ENCODE results near the gene SLC35A5. TPM values are rescaled to one million over a fixed set of nuclear protein-coding genes. Genes with fewer than 3 reads are reported as not detected.
A peak's percentile ranks its signal among the peaks of the same experiment; 100 is the strongest.
"Not testable (repeated sequence)": the region's sequence is repeated elsewhere in the genome, so short reads cannot be mapped to it uniquely, and the experiment has no call there.

The SLC35A5 gene
- total and polyA plus RNA-seq, 9 donors = 21.8 to 44.8 (median 28.2) TPM

DNA sequence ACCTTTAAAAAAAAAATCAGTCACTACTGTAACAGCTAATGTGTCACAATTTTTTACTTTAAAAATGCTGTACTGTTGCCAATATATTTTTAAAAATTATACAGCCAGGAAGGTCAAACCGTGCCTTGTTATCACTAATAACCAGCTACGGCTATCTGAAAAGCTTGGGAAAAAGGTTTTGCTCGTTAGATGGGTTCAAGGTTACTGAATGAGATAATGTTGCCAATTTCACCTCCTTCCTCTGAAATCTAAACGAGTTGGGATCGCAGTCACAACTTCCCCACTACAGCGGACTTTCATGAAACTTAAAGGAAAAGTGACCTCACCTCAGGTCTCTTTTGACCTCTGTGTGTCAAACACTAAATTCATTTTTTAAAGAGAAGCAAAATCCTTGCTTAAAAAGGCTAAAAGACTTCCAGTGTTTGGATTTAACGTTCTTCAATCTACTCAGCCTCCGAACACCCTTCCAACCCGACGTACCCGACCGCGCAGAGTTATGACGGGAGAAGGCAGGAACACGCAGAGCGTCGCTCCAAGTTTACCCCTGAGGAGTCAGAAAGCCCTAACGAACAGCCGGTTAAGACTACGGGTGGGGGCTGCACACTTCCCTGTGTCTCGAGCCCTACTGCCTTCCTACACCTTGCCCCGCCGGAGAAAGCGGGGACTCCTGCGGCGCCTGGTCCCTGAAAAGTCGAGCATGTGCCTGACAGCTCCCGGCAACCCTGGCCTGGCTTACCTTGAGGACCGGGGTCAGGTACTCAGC is 943 bp upstream of the SLC35A5 start:
- Histone ChIP-seq H3K4me1 (ENCODE audit: insufficient read depth) (peaks cover 6% of the 10 kb centered on the region), H3K36me3 (no peaks in the 10 kb centered on the region), H3K4me3 (peak overlapping the region; percentile 72), H3K9me3 (no peaks in the 10 kb centered on the region), H3K27me3 (no peaks in the 10 kb centered on the region), H3K27ac (peak overlapping the region; percentile 75 to 94)
- WGBS, 3 donors = 0 to 1% (median 0%) methylated on average over 29 of the region's 29 CpGs
- peak; percentile 70 to 83 (median 74) for DNase-seq
- intact Hi-C loops (cut with DNase I) = loop anchor here in 2 of 4 donors (5.0 kb wide), 2 partner anchors 76 to 1186 kb away; partner anchors contain the start of genes ATP6V1A (in 1 of the 2) and NAA50 (in 1 of the 2)
- TF ChIP-seq POLR2A (IDR thresholded peaks at IDR 0.05) = no peak

DNA sequence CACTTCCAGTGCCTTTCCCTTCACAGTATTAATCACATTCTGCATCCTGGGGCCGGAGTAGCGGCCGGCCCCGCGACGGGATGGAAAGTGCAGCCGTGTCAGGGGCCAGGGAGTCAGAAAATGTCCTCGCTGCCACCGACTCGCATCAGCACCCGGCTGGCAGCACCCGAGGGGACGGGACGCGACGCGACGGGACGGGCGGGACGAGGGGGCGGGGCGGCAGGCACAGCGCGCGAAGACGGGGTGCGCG is 436 bp upstream of the SLC35A5 start:
- peaks cover 6% of the 10 kb centered on the region for H3K4me1 ChIP-seq (ENCODE audit: insufficient read depth)
- WGBS, 3 donors = 0 to 2% (median 1%) methylated on average over 21 to 29 of the region's 29 CpGs
- DNase-seq = no peak
- no peaks in the 10 kb centered on the region for H3K27me3 ChIP-seq
- TF ChIP-seq EP300 (IDR thresholded peaks at IDR 0.05) (no peak), POLR2A (IDR thresholded peaks at IDR 0.05) (no peak)
- TF ChIP-seq, protein P1, sequence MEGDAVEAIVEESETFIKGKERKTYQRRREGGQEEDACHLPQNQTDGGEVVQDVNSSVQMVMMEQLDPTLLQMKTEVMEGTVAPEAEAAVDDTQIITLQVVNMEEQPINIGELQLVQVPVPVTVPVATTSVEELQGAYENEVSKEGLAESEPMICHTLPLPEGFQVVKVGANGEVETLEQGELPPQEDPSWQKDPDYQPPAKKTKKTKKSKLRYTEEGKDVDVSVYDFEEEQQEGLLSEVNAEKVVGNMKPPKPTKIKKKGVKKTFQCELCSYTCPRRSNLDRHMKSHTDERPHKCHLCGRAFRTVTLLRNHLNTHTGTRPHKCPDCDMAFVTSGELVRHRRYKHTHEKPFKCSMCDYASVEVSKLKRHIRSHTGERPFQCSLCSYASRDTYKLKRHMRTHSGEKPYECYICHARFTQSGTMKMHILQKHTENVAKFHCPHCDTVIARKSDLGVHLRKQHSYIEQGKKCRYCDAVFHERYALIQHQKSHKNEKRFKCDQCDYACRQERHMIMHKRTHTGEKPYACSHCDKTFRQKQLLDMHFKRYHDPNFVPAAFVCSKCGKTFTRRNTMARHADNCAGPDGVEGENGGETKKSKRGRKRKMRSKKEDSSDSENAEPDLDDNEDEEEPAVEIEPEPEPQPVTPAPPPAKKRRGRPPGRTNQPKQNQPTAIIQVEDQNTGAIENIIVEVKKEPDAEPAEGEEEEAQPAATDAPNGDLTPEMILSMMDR (IDR thresholded peaks at IDR 0.05) = no peak
- no peaks in the 10 kb centered on the region for H3K36me3 ChIP-seq
- intact Hi-C loops (cut with DNase I) = loop anchor here in 2 of 4 donors (5.0 kb wide), 2 partner anchors 76 to 1186 kb away; partner anchors contain the start of genes ATP6V1A (in 1 of the 2) and NAA50 (in 1 of the 2)
- no peaks in the 10 kb centered on the region for H3K9me3 ChIP-seq
- H3K27ac ChIP-seq = peak overlapping the region; percentile 75 to 94
- H3K4me3 ChIP-seq = peak overlapping the region; percentile 72

DNA sequence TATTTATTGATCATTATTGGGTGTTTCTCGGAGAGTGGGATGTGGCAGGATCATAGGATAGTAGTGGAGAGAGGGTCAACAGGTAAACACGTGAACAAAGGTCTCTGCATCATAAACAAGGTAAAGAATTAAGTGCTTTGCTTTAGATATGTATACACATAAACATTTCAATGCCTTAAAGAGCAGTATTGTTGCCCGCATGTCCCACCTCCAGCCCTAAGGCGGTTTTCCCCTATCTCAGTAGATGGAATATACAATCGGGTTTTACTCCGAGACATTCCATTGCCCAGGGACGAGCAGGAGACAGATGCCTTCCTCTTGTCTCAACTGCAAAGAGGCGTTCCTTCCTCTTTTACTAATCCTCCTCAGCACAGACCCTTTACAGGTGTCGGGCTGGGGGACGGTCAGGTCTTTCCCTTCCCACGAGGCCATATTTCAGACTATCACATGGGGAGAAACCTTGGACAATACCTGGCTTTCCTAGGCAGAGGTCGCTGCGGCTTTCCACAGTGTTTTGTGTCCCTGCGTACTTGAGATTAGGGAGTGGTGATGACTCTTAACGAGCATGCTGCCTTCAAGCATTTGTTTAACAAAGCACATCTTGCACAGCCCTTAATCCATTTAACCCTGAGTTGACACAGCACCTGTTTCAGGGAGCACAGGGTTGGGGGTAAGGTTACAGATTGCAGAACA is 2.5 kb downstream of the SLC35A5 start:
- intact Hi-C loops (cut with DNase I) = loop anchor here in 2 of 4 donors (5.0 kb wide), 2 partner anchors 73 to 1183 kb away; partner anchors contain the start of genes ATP6V1A (in 1 of the 2) and NAA50 (in 1 of the 2)
- not testable (repeated sequence) for H3K9me3 ChIP-seq; H3K27me3 ChIP-seq; H3K4me3 ChIP-seq; H3K36me3 ChIP-seq; DNase-seq; H3K4me1 ChIP-seq (ENCODE audit: insufficient read depth); H3K27ac ChIP-seq
- 79 to 84% (median 82%) methylated on average over 13 to 15 of the region's 15 CpGs for WGBS, 3 donors

DNA sequence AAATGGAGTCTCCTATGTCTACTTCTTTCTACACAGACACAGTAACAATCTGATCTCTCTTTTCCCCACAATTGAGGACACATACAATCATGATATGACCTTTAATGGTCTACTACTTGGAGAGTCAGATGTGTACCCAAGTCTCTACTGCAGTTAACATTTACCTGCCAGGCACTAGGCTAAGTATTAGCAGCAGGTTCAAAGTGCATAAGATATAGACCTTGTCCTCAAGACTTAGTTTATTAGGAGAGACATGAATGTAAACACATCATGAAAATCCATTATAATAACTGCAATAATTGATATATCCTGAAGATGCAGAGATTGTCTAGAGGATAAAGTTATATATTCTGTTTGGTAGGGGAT is 3.1 kb downstream of the SLC35A5 start:
- Histone ChIP-seq H3K4me3 (no peak overlapping the region), H3K9me3 (no peaks in the 10 kb centered on the region), H3K27me3 (no peaks in the 10 kb centered on the region), H3K36me3 (no peaks in the 10 kb centered on the region), H3K27ac (no peak overlapping the region), H3K4me1 (ENCODE audit: insufficient read depth) (peaks cover 1% of the 10 kb centered on the region)
- no peak for TF ChIP-seq EP300 (IDR thresholded peaks at IDR 0.05)
- no peak for TF ChIP-seq POLR2A (IDR thresholded peaks at IDR 0.05)
- TF ChIP-seq, protein P1 (IDR thresholded peaks at IDR 0.05) = no peak
- intact Hi-C loops (cut with DNase I) = loop anchor here in 2 of 4 donors (5.0 kb wide), 2 partner anchors 72 to 1182 kb away; partner anchors contain the start of genes ATP6V1A (in 1 of the 2) and NAA50 (in 1 of the 2)
- no peak for DNase-seq

DNA sequence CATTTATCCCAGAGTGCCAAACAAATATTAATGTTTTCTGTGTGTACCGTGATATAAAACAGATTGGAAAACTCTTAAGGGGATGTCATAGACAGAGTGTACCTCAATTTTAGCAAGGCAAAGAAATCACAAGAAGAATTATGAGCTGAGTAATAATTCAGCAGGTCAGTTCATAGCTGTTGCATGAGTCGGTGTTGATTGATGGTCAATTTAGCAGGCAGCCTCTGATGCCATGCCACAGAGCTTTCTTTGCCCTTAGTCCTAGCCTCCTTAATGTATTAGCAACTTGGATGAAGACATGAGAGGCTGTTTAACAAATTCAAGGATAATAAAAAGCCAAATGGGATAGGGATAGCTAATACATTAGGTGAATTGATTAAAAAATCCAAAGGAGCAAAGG is 6.8 kb downstream of the SLC35A5 start:
- no peak overlapping the region for H3K4me3 ChIP-seq
- no peaks in the 10 kb centered on the region for H3K4me1 ChIP-seq (ENCODE audit: insufficient read depth)
- no peak for DNase-seq
- H3K36me3 ChIP-seq = no peaks in the 10 kb centered on the region
- H3K27me3 ChIP-seq = no peaks in the 10 kb centered on the region
- WGBS, 3 donors = 70 to 86% (median 85%) methylated on average over 2 of the region's 2 CpGs
- H3K27ac ChIP-seq = no peak overlapping the region
- intact Hi-C loops (cut with DNase I) = no loop called here
- H3K9me3 ChIP-seq = no peaks in the 10 kb centered on the region
- TF ChIP-seq POLR2A (IDR thresholded peaks at IDR 0.05) (no peak), EP300 (IDR thresholded peaks at IDR 0.05) (no peak)
- TF ChIP-seq, protein P1 (IDR thresholded peaks at IDR 0.05) = no peak
